HCT116 (cell line): Measurements from ENCODE around the gene DENND1A. TPM values are rescaled to one million over a fixed set of nuclear protein-coding genes. Genes with fewer than 3 reads are reported as not detected.
A peak's percentile ranks its signal among the peaks of the same experiment; 100 is the strongest.

Experiments used
- ATAC-seq: fragments of 200-7000 bp; cut with Tn5 transposase; 2 replicates; pipeline ENCODE4 v1.9.1; 2020; ENCODE audit warnings: mild to moderate bottlenecking, moderate library complexity
- BruUV-seq: library from RNA; stranded (reverse); fragments of 400-500 nt; replicated peaks from 2 replicates; lab custom pipeline; 2021; lab: Mats Ljungman, UMichigan
- CTCF ChIA-PET: fragments of 300-600 bp; sonication (Branson Sonifier 250); formaldehyde crosslinking; loops from one replicate; lab custom pipeline; 2021; ENCODE audit warnings: antibody characterized with exemption; lab: Charles Lee
- POLR2A ChIA-PET: fragments of 300-600, 350-600 bp; sonication (Branson Sonifier 250); formaldehyde crosslinking; loops from one replicate; lab custom pipeline; 2021; ENCODE audit warnings: antibody characterized with exemption; lab: Charles Lee
- RAD21 ChIA-PET, 2 experiments: fragments of 300-600 bp; sonication (Branson Sonifier 250); formaldehyde crosslinking; loops; one replicate each; lab custom pipeline; 2023; ENCODE audit warnings: low total read pairs in 2 of 2; ENCODE audit not compliant: uncharacterized antibody in 2 of 2, unreplicated experiment in 2 of 2, low non-redundant PET in 1 of 2; lab: Charles Lee
- DNase-seq: peaks from one replicate; pipeline ENCODE4 v3.0.0-alpha.2; 2010; ENCODE audit warnings: low read depth, low spot score
- H2AFZ ChIP-seq: fragments of 200-600 bp; shearing (Covaris generic), sonication (generic); 2 replicates; pipeline ENCODE4 v1.6.1; 2017; ENCODE audit warnings: low read depth, mixed run types, mixed read lengths, antibody characterized with exemption, low read length; ENCODE audit not compliant: poor library complexity, severe bottlenecking
- H3K27ac ChIP-seq: 2 replicates; pipeline ENCODE4 v1.5.1; 2012; ENCODE audit warnings: low read depth, low read length
- H3K27me3 ChIP-seq: fragments of 200-600 bp; sonication (generic); 2 replicates; pipeline ENCODE4 v1.6.1; 2016; ENCODE audit warnings: mixed run types, low read length, mixed read lengths; ENCODE audit not compliant: insufficient read depth
- H3K36me3 ChIP-seq, 2 experiments: fragments of 200-500 bp in 1 of 2; fragments of 200-600 bp in 1 of 2; sonication (Bioruptor generic) in 1 of 2; sonication (generic) in 1 of 2; 2 replicates each; pipeline versions ENCODE4 v1.5.1 to v1.6.1; 2014 to 2016; ENCODE audit warnings: low read length in 2 of 2, inconsistent platforms in 1 of 2, mixed read lengths in 1 of 2, mixed run types in 1 of 2; ENCODE audit not compliant: insufficient read depth in 2 of 2, control insufficient read depth in 1 of 2
- H3K4me1 ChIP-seq, 2 experiments: fragments of 200-600 bp in 1 of 2; sonication (generic) in 1 of 2; 2 replicates each; pipeline versions ENCODE4 v1.5.1 to v1.6.1; 2012 to 2017; ENCODE audit warnings: low read length in 2 of 2, inconsistent platforms in 1 of 2, mild to moderate bottlenecking in 1 of 2, mixed read lengths in 1 of 2, mixed run types in 1 of 2, moderate library complexity in 1 of 2; ENCODE audit not compliant: insufficient read depth in 2 of 2, control insufficient read depth in 1 of 2
- H3K4me2 ChIP-seq: fragments of 200-600 bp; sonication (generic); 2 replicates; pipeline ENCODE4 v1.6.1; 2017; ENCODE audit warnings: mixed run types, low read length, mixed read lengths
- H3K4me3 ChIP-seq, 2 experiments: fragments of 200-600 bp in 1 of 2; sonication (generic) in 1 of 2; replicated peaks in 1 of 2; 2 replicates each; pipeline ENCODE4 v1.5.1; 2011 to 2016; ENCODE audit warnings: low read length in 2 of 2, control low read depth in 1 of 2, low read depth in 1 of 2, mild to moderate bottlenecking in 1 of 2, mixed read lengths in 1 of 2, mixed run types in 1 of 2
- H3K79me2 ChIP-seq: fragments of 200-600 bp; sonication (generic); 2 replicates; pipeline ENCODE4 v1.6.1; 2017; ENCODE audit warnings: mild to moderate bottlenecking, mixed run types, low read length, moderate library complexity, mixed read lengths; ENCODE audit not compliant: insufficient read depth
- H3K9ac ChIP-seq: fragments of 200-600 bp; sonication (generic); 2 replicates; pipeline ENCODE4 v1.6.1; 2016; ENCODE audit warnings: low read length, mixed read lengths
- H3K9me2 ChIP-seq: fragments of 200-600 bp; sonication (generic), shearing (Covaris generic); 2 replicates; pipeline ENCODE4 v1.6.1; 2017; ENCODE audit warnings: mixed run types, mild to moderate bottlenecking, moderate library complexity; ENCODE audit not compliant: insufficient read depth
- H3K9me3 ChIP-seq, 2 experiments: fragments of 200-500 bp in 1 of 2; fragments of 200-600 bp in 1 of 2; sonication (Bioruptor generic) in 1 of 2; sonication (generic) in 1 of 2; 2 replicates each; pipeline ENCODE4 v1.6.1; 2014 to 2017; ENCODE audit warnings: low read length in 2 of 2, mixed read lengths in 2 of 2, inconsistent platforms in 1 of 2, low read depth in 1 of 2, mild to moderate bottlenecking in 1 of 2, mixed run types in 1 of 2, moderate library complexity in 1 of 2; ENCODE audit not compliant: control insufficient read depth in 1 of 2, insufficient read depth in 1 of 2
- H4K20me1 ChIP-seq: fragments of 200-600 bp; sonication (generic), shearing (Covaris generic); 2 replicates; pipeline ENCODE4 v1.6.1; 2017; ENCODE audit warnings: mixed run types, mild to moderate bottlenecking, moderate library complexity; ENCODE audit not compliant: insufficient read depth
- CEBPB ChIP-seq: IDR thresholded peaks from 2 replicates; pipeline ENCODE4 v1.6.1; 2012; ENCODE audit warnings: low read depth
- CTCF ChIP-seq, 3 experiments: fragments of 200-600 bp in 1 of 3; sonication (generic) in 1 of 3; IDR thresholded peaks in 2 of 3; conservative IDR thresholded peaks in 1 of 3; 2 replicates each; pipeline ENCODE4 v1.5.1; 2012 to 2017; ENCODE audit warnings: low read depth in 2 of 3, low read length in 2 of 3, antibody characterized with exemption in 1 of 3, borderline replicate concordance in 1 of 3, control low read depth in 1 of 3, mild to moderate bottlenecking in 1 of 3, mixed read lengths in 1 of 3, mixed run types in 1 of 3, moderate library complexity in 1 of 3; ENCODE audit not compliant: insufficient read depth in 1 of 3
- EGR1 ChIP-seq: IDR thresholded peaks from 2 replicates; pipeline ENCODE4 v1.6.1; 2012; ENCODE audit warnings: low read depth
- ELF1 ChIP-seq: IDR thresholded peaks from 2 replicates; pipeline ENCODE4 v1.6.1; 2012; ENCODE audit warnings: low read depth, borderline replicate concordance
- JUND ChIP-seq: IDR thresholded peaks from 2 replicates; pipeline ENCODE4 v1.6.1; 2012
- SRF ChIP-seq: IDR thresholded peaks from 2 replicates; pipeline ENCODE4 v1.6.1; 2012; ENCODE audit warnings: low read depth
- intact Hi-C: fragments of 100-400 bp; cut with micrococcal nuclease; formaldehyde crosslinking; loops from 2 replicates; pipeline ENCODE4 v1.10.0; 2022
- total RNA-seq: library from RNA; stranded (reverse); gene quantifications from one replicate; pipeline ENCODE4 v1.2.1, GENCODE V29; 2021; ENCODE audit not compliant: unreplicated experiment
- TF ChIP-seq, protein P1 (sequence below): IDR thresholded peaks from 2 replicates; pipeline ENCODE4 v1.6.1; 2011; ENCODE audit warnings: mild to moderate bottlenecking, low read length, moderate library complexity; ENCODE audit not compliant: insufficient replicate concordance; ENCODE audit errors: extremely low read depth
- TF ChIP-seq, protein P2 (sequence below): IDR thresholded peaks from 2 replicates; pipeline ENCODE4 v1.6.1; 2012

The DENND1A gene
- total RNA-seq, 1 experiment from 2014 or later = 33.0 TPM

- TF ChIP-seq EGR1 (no peak), CTCF (IDR thresholded peaks at IDR 0.05 in 2 of 3, conservative IDR thresholded peaks at IDR 0.05 in 1 of 3; ENCODE audit: borderline replicate concordance in 1 of 3, insufficient read depth in 1 of 3, low read depth in 2 of 3, low read length in 2 of 3) (no peak), ELF1 (no peak), CEBPB (no peak), JUND (no peak), SRF (no peak)
- TF ChIP-seq, protein P1, sequence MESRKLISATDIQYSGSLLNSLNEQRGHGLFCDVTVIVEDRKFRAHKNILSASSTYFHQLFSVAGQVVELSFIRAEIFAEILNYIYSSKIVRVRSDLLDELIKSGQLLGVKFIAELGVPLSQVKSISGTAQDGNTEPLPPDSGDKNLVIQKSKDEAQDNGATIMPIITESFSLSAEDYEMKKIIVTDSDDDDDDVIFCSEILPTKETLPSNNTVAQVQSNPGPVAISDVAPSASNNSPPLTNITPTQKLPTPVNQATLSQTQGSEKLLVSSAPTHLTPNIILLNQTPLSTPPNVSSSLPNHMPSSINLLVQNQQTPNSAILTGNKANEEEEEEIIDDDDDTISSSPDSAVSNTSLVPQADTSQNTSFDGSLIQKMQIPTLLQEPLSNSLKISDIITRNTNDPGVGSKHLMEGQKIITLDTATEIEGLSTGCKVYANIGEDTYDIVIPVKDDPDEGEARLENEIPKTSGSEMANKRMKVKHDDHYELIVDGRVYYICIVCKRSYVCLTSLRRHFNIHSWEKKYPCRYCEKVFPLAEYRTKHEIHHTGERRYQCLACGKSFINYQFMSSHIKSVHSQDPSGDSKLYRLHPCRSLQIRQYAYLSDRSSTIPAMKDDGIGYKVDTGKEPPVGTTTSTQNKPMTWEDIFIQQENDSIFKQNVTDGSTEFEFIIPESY = no peak
- TF ChIP-seq, protein P2, sequence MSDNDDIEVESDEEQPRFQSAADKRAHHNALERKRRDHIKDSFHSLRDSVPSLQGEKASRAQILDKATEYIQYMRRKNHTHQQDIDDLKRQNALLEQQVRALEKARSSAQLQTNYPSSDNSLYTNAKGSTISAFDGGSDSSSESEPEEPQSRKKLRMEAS = no peak
- Histone ChIP-seq H3K9me2 (no peaks in the 10 kb centered on the region), H3K9me3 (no peaks in the 10 kb centered on the region), H3K79me2 (no peaks in the 10 kb centered on the region), H3K4me3 (no peak overlapping the region), H3K4me2 (peak overlapping the region; percentile 31), H3K36me3 (no peaks in the 10 kb centered on the region), H3K27me3 (no peaks in the 10 kb centered on the region), H2AFZ (no peak overlapping the region), H3K27ac (no peak overlapping the region), H3K9ac (no peak overlapping the region), H3K4me1 (peaks cover 7 to 11% of the 10 kb centered on the region in 2 experiments; a peak in 3 of 4 replicates), H4K20me1 (no peaks in the 10 kb centered on the region)
- RAD21 ChIA-PET = no interaction called here
- intact Hi-C loops = no loop called here
- CTCF ChIA-PET = no interaction called here
- DNase-seq (peak; percentile 23), ATAC-seq (peak; percentile 66)
- no TSS peak for BruUV-seq
- POLR2A ChIA-PET = no interaction called here
Observed at GRCh38 chr9:123445981-123446610, 483.8 kb downstream of the DENND1A start.
